COR-L47 (cell line): ENCODE measurements around the gene P2RY6.
A peak's percentile ranks its signal among the peaks of the same experiment; 100 is the strongest.

ENCODE experiments used
- DNase-seq: peaks from one replicate; lab custom pipeline; 2025; lab: John Stamatoyannopoulos, UW

P2RY6 gene

DNA sequence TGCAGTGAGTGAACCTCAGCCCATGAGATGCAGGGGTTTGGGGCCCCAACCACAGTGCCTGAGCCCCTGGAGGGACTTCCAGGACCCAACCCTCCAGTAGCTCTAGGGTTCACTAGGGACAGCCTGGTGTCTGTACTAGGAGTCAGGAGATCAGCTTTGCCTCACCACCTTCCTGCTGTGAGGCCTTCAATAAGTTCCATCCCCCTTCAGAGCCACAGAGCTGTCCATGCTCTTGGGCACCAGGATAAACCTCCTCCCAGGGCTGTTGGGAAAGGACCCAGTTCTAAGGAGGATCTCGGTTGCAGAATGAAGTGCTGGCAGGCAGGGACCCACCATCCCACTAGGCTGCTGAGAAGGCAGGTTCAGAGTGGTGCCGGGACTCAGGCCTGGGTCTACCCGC is 45.7 kb downstream of the P2RY6 start:
- no peak for DNase-seq

DNA sequence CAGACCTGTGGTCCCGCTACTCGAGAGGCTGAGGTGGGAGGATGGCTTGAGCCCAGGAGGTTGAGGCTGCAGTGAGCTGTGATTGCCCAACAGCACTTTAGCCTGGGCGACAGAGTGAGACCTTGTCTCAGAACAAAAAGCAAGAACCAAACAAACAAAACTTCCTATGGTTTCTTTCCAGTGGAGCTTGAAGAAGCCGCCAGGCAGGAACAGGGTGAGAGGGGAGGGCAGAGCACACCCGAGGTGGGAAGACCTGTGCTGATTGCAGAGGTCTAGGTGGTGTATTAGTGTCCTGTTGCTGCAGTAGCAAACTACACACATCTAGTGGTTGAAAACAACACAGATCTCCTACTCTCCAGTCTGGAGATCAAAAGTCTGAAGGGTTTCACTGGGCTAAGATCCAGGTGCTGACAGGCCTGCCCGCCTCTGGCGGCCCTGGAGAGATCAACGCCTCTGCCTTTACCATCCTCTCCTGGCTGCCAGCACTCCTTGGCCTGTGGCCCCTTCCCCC is 46.4 kb downstream of the P2RY6 start:
- DNase-seq = no peak

DNA sequence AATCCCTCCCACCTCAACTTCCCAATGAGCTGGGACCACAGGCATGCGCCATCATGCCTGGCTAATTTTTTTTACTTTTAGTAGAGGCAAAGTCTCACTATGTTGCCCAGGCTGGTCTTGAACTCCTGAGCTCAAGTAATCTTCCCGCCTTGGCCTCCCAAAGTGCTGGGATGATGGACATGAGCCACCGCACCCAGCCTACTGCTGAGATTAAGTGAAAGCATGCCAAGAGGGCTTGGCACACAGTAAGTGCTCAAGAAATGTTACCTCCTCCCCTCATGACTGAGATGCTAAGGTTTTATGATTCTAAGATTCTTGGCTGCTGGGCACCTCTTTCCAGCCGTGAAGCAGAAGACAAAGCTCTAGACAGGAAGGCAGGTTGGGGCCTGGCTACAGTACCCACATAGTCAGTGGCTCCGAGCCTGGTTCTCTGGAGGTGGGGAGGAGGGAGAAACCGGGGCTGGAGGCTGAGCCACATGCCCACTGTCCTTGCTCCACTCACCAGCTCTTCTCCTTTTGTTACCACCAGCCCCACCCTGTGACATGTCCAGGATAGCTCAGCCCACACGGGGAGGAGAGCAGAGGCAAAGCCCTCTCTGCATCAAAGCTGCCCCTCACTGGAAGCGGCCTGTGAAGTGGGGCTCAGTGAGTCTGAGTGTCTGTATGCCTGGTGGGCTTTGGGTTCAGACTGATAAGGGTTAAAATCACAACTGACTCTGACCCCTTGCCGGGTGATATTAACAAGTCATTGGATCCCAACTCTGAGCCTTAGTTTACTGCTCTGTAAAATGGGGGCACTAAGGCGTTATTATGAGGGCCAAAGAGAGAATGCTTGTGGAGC is 48.8 kb downstream of the P2RY6 start:
- no peak for DNase-seq

DNA sequence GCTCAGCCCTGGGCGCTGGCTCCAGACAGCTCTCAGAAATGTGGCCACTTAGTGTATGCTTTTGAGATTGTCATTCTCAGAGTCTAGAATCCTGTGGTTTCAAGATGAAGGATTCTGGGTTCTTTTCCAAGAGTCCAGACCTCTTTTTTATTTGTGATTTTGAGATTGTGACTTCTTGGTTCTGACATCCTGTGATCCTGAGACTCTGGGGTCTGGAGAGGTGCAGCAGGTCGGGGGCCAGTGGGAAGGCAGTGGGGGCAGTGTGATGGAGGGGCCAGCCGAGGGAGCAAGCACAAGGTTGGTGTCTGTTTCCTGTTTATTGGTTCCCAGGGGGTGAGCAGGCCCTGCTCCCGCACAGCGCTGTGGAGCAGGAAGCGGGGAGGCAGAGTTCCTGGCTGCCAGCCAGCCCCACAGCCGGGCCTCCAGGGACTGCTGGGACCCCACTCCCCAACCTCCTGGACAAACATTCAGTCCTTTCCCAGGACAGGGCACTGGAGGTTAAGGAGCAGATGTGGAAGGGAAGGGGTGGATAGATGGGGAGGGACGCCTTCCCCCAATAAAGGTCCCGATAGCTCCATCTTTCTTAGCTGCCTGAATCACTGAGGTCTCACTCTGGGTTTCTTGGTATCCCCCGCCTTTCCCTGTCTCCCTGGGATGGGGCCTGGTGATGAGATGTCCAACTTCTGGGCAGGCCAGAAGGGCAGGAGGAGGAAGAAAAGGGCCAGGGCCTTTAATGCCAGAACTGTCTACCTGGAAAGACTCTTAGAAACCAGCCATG is 49.7 kb downstream of the P2RY6 start:
- peak; percentile 42 for DNase-seq

- no peak for DNase-seq
These were observed 50.5 kb downstream of the P2RY6 start for GRCh38 chr11:73322382-73323306.

DNA sequence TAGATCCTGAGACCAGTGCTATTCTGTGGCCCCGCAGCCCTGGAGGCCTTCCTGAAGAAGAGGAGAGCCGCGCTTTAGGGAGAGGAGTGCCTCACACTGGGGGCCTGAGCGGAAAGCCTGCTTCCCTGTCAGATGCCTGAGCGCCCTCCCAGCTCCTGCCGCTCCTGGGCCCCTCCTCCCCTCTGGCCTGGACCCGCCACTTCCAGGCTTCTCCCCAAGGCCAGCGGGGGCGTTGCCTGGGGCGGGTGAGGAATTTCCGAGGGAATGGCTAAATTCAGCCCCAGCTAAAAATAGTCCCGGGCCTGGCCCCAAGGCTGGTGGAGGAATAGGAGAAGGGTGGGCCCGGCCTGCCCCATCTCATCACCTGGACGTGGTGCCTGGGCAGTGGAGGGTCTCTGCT is 51.3 kb downstream of the P2RY6 start:
- DNase-seq = no peak

DNA sequence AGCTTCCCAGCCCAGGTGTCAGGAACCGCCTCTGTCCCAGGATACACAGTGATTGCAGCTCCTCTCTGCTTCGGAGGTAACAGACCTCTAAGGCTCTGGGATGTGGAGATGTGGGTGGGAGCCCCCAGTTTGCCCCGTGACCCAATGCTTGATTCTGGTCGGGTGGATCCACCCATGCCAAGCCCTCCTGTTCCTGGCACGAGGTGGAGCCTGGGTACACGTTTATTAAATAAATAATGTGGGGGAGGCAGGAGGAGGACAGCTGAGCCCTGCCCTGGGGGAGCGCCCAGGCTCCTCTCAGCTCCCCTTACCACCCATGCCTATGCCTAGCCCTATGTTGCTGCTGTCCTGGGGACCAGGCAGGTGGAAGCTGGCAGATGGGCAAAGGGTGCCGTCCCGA is 52.0 kb downstream of the P2RY6 start:
- no peak for DNase-seq

- DNase-seq = no peak
These were observed 52.5 kb downstream of the P2RY6 start for GRCh38 chr11:73324665-73325035.

GRCh38 chr11:73325036-73325981 is 53.2 kb downstream of the P2RY6 start:
- DNase-seq = no peak

DNA sequence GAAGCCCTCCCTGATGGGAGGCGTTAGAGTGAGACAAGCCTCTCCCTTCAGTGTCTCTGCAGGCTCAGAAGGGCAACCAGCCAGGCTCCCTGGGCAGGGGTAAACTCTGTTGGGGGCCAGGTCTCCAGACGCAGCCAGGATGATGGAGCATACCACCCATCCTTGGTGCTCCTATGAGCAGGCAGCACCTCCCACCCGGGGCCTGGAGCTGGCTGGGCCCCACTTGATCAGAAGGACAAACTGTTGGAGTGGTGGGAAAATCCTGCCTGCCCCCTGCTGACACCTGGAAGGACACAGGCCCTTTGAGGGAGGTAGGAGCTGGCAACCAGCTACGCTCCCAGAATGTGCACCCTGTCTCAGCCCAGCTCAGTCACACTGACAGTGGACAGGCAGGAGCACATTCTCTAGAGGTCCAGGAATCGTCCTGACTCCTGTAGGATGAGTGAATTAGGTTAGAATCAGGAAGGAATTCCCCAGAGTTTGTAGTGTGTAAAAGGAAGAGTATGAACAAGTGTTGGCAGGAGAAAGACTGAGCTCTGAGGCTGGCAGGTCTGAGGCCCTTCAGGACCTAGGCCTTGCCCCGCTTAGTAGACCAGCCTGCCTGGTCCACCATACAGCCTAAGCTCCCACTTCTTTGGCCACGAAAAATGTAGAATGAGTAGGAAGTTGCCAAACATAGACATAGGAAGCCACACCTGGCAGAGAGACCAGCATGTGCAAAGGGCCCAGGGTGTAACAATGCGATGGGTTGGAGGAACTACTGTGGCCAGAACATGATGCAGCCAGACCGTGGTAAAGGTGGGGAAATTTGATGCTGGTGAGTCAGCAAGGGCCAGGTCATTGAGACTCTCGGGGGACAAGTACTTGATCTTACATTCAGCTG is 55.0 kb downstream of the P2RY6 start:
- no peak for DNase-seq

DNA sequence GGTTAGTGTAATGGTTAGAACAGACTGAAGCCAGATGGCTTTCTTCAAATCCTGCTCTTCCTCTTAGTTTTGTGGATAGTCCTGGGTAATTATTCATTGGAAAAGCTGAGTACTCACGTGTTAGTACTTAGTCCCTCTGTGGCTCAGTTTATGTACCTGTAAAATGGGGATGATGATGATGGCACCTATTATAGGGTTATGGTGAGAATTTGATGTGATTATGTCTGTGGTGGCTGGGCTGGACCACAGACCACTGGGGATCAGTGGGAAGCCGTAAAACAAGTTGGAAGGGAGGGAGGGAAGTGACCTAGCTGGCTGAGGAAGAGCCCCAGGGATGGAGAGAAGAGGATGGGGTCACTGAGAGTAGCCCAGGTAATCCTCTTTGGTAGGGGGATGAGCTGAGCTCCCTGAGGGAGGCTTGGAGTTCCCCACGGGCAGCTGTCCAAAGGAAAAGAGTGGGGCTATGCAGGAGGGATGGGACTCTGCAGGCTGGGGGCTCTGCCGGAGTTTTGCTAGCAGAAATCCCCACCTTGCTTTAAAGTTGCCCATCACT is 55.8 kb downstream of the P2RY6 start:
- DNase-seq = no peak

GRCh38 chr11:73330569-73331093 is 58.5 kb downstream of the P2RY6 start:
- no peak for DNase-seq

DNA sequence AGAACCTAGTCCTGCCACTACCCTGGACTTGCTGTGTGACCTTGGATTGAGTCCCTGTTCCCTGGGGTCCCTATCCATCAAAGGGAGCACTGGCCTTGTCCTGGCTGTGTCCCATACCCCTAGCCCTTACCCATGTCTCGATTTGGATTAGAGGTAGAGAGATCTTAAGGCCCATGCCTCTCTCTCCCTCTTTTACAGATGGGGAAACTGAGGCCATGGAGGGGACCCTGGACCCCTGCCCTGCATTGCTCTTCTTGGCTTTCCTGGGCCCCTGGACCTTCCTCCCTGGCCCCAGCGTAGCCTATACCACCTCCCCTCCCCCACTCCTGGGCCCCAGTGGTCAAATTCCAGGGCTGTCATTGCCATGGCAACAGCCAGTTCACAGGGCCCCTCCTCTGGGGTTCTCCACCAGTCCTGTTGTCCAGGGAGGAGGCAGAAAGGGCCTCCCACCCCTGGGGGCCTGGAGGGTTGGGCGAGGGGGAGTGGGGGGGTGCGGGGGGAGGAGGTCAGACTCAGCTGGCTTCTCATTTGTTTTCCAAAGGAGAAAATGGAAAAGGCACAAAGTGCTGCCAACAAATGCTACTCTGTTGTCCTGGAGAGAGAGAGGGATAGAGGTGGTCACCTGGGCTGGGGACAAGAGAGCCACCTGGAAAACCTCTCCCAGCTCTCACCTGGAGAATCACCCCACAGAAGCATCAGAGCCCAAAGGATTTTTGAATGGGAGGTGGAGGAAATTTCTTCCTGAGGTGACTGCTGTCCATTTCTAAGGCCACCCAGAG is 59.2 kb downstream of the P2RY6 start:
- DNase-seq = no peak

DNA sequence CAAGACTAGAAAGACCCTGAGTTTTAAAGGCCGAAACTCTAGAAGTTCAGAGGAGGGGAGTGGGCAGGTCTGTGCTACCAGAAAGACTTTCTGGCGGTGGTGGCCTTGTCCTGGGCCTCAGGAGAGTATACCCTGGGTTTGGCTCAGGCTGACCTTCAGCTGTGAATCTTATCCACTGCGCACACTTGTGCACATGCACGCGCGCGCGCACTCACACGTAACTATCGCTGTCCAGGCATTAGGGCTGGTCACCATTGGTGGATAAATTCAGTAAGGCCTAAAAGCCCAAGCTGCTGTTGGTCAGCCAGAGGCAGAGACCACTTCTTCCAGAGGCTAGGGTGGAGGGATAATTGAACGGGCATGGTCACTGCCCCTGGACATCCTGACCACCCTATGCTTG is 61.0 kb downstream of the P2RY6 start:
- DNase-seq = no peak

GRCh38 chr11:73333640-73334383 is 61.7 kb downstream of the P2RY6 start:
- no peak for DNase-seq

DNA sequence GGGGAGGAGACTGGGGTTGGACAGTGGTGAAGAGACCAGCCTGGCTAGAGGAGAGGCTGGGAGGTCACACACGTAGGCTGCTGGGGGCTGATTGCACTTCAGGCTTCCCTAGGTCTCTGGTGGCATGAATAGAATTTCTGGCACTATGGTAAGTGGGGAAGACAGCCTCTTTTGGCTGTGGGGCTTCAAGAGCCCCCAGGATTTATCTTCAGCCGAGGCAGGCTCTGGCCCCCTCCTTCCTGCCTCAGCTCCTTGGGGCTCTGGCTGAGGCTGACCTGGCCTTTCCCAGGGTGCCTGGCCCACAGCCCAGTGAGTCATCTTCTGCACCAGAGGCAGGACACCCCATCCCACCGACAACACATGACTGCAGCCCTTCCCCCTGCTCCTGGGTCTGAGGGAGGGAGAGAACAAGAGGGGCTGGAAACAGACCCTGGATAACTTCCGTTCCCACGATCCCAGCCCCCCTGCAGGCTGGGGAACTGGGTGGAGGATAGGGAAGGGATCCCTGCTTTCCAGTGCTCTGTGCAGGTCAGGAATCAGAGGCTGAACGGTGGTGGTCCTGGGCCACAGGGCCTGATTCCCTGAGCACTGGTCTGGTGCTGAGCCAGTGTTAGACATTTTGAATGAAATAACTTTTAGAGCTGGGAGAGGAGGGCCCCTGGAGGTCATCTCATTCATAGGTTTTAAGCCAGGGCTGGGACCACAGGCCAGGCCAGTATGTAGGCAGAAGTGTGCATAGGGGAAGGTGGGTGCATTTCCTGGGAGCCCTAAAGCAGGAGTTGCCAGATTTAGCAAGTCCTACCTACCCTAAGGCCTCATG is 62.5 kb downstream of the P2RY6 start:
- DNase-seq = no peak
